Loucy (cell line): ENCODE data around the gene RERE.
A peak's percentile ranks its signal among the peaks of the same experiment; 100 is the strongest.

Experiments
- H2AFZ ChIP-seq: fragments of 200-600 bp; sonication (generic); 2 replicates; pipeline ENCODE4 v1.6.0; 2016; ENCODE audit warnings: antibody characterized with exemption, mild to moderate bottlenecking, low read length, moderate library complexity
- H3F3A ChIP-seq: fragments of 200-600 bp; 2 replicates; pipeline ENCODE4 v1.6.0; 2016; ENCODE audit warnings: antibody characterized with exemption, low read depth, mild to moderate bottlenecking
- H3K27me3 ChIP-seq: fragments of 200-600 bp; sonication (generic); 2 replicates; pipeline ENCODE4 v1.6.1; 2014; ENCODE audit warnings: low read length, mild to moderate bottlenecking; ENCODE audit not compliant: insufficient read depth, poor library complexity, severe bottlenecking
- H3K36me3 ChIP-seq: fragments of 200-600 bp; sonication (generic); 2 replicates; pipeline ENCODE4 v1.6.1; 2016; ENCODE audit warnings: low read length; ENCODE audit not compliant: insufficient read depth
- H3K4me1 ChIP-seq: fragments of 200-600 bp; sonication (generic); 2 replicates; pipeline ENCODE4 v1.5.1; 2014; ENCODE audit warnings: low read length, mild to moderate bottlenecking; ENCODE audit not compliant: insufficient read depth, poor library complexity, severe bottlenecking
- H3K4me2 ChIP-seq: fragments of 200-600 bp; sonication (generic); 2 replicates; pipeline ENCODE4 v1.6.0; 2014; ENCODE audit warnings: antibody characterized with exemption, low read length, low read depth, mild to moderate bottlenecking; ENCODE audit not compliant: poor library complexity, severe bottlenecking
- H3K4me3 ChIP-seq: fragments of 200-600 bp; sonication (generic); 2 replicates; pipeline ENCODE4 v1.5.1; 2014; ENCODE audit warnings: low read length, mild to moderate bottlenecking, mixed read lengths; ENCODE audit not compliant: poor library complexity, severe bottlenecking
- H3K79me2 ChIP-seq: fragments of 200-600 bp; sonication (generic); 2 replicates; pipeline ENCODE4 v1.6.1; 2014; ENCODE audit warnings: low read length; ENCODE audit not compliant: insufficient read depth
- H3K9ac ChIP-seq: fragments of 200-600 bp; sonication (generic); 2 replicates; pipeline ENCODE4 v1.6.0; 2014; ENCODE audit warnings: mild to moderate bottlenecking, low read depth, low read length, moderate library complexity; ENCODE audit not compliant: poor library complexity, severe bottlenecking
- H3K9me2 ChIP-seq: fragments of 200-600 bp; sonication (generic); replicated peaks from 2 replicates; pipeline ENCODE4 v1.6.1; 2016; ENCODE audit warnings: low read depth, low read length, mixed read lengths
- H3K9me3 ChIP-seq: fragments of 200-600 bp; sonication (generic); 2 replicates; pipeline ENCODE4 v1.6.1; 2014; ENCODE audit warnings: mild to moderate bottlenecking, antibody characterized with exemption, low read length, low read depth; ENCODE audit not compliant: insufficient read depth
- H4K20me1 ChIP-seq: fragments of 200-600 bp; sonication (generic); 2 replicates; pipeline ENCODE4 v1.6.0; 2014; ENCODE audit warnings: antibody characterized with exemption, low read length, mild to moderate bottlenecking; ENCODE audit not compliant: insufficient read depth, poor library complexity, severe bottlenecking
- EZH2phosphoT487 ChIP-seq: fragments of 200-600 bp; IDR thresholded peaks from 2 replicates; pipeline ENCODE4 v1.6.1; 2018; ENCODE audit warnings: antibody characterized with exemption, mild to moderate bottlenecking, moderate library complexity, borderline replicate concordance
- TF ChIP-seq, protein P1 (sequence below): fragments of 200-600 bp; sonication (generic); conservative IDR thresholded peaks from 2 replicates; pipeline ENCODE4 v1.5.1; 2014; ENCODE audit warnings: mild to moderate bottlenecking, antibody characterized with exemption, low read length

Gene RERE

DNA sequence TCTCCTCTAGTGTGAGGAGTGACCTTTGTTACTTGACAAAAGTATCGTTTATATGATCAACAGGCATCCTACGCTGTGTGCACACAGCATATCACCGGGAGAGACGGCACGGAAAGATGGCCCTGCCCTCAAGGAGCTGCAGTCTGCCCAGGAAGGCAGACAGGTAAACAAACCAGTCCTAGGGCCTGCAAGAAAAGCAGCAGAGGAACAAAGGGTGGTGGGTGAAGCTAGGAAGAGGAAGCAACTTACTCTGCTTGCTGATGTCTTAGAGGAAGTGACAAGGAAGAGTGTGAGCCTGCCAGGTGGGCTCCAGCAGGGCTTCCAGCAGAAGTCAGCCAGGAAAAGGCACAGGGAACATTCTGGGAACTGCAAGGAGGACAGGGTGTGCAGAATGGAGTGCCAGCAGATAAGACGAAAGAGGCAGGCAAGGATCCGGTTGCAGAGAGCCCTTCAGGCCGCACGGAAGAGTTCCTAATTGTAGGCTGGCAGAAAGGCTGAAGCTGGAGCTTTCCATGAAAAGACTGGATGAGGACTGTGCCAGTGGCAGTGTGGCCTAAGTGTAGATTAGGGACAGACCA is 392.8 kb downstream of the RERE start:
- 0 out of 2 replicates have a peak overlapping the region, but pooled peaks have one; percentile 24 for H2AFZ ChIP-seq
- TF ChIP-seq EZH2phosphoT487 = no peak
- TF ChIP-seq, protein P1, sequence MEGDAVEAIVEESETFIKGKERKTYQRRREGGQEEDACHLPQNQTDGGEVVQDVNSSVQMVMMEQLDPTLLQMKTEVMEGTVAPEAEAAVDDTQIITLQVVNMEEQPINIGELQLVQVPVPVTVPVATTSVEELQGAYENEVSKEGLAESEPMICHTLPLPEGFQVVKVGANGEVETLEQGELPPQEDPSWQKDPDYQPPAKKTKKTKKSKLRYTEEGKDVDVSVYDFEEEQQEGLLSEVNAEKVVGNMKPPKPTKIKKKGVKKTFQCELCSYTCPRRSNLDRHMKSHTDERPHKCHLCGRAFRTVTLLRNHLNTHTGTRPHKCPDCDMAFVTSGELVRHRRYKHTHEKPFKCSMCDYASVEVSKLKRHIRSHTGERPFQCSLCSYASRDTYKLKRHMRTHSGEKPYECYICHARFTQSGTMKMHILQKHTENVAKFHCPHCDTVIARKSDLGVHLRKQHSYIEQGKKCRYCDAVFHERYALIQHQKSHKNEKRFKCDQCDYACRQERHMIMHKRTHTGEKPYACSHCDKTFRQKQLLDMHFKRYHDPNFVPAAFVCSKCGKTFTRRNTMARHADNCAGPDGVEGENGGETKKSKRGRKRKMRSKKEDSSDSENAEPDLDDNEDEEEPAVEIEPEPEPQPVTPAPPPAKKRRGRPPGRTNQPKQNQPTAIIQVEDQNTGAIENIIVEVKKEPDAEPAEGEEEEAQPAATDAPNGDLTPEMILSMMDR = no peak
- H4K20me1 ChIP-seq = peaks cover 37% of the 10 kb centered on the region
- no peaks in the 10 kb centered on the region for H3K9me2 ChIP-seq
- peaks cover 86% of the 10 kb centered on the region for H3K4me1 ChIP-seq
- peaks cover 22% of the 10 kb centered on the region for H3F3A ChIP-seq
- H3K4me2 ChIP-seq = peak overlapping the region; percentile 72
- peaks cover 12% of the 10 kb centered on the region; the same call in 1 of the 2 replicates for H3K36me3 ChIP-seq
- no peaks in the 10 kb centered on the region for H3K9me3 ChIP-seq
- H3K27me3 ChIP-seq = no peaks in the 10 kb centered on the region
- H3K79me2 ChIP-seq = peaks cover 61% of the 10 kb centered on the region
- peak overlapping the region; percentile 74 for H3K4me3 ChIP-seq
- peak overlapping the region; percentile 58 for H3K9ac ChIP-seq

DNA sequence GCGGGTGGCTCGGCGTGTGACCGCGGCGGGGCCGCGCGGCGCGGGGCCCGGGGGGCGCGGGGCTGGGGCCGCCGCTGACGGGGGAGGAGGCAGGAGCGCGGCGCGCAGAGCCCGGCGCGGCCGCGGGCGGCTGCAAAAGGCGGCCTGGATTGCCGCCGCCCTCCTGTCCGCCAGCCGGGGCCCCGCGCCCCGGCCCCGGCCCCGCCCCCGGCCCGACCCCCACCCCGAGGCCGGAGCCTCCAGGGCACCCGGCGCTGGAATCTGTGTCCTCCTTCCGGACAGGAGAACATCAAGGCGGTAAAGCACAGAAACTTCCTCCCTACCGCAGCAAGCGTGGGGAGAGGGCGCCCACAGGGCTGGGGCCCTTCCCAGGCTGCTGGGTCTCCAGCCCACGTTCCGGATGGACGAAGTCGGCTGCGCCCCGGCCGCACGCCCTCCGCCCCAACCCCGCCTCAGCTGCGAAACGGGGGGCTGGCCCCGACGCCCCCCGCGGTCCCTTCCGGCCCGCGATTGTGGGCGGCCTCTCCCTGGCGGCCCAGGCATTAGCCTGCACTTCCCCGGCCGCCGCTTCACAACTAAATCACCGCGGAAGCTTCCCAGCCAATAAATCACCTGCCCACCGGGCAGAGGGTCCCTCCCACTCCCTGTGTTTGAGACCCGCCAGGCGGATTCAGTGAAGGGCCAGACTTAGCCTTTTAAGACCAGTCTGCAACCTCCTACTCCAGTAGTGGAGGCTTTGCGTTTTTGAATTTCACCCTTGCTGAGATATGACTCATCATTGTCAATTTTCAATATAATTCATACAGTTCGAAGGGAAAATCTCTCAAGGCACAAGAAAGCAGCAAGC is 393.5 kb downstream of the RERE start:
- no peak for TF ChIP-seq EZH2phosphoT487
- TF ChIP-seq, protein P1 = no peak
- Histone ChIP-seq H3F3A (peaks cover 22% of the 10 kb centered on the region), H3K36me3 (peaks cover 16% of the 10 kb centered on the region; the same call in 1 of the 2 replicates), H3K4me2 (peak overlapping the region; percentile 91), H3K27me3 (no peaks in the 10 kb centered on the region), H3K9ac (peak overlapping the region; percentile 89), H3K4me1 (peaks cover 86% of the 10 kb centered on the region), H4K20me1 (peaks cover 44% of the 10 kb centered on the region), H3K9me2 (no peaks in the 10 kb centered on the region), H3K4me3 (peak overlapping the region; percentile 90), H3K79me2 (peaks cover 61% of the 10 kb centered on the region), H3K9me3 (no peaks in the 10 kb centered on the region), H2AFZ (peak overlapping the region; percentile 24; the same call in 1 of the 2 replicates)

DNA sequence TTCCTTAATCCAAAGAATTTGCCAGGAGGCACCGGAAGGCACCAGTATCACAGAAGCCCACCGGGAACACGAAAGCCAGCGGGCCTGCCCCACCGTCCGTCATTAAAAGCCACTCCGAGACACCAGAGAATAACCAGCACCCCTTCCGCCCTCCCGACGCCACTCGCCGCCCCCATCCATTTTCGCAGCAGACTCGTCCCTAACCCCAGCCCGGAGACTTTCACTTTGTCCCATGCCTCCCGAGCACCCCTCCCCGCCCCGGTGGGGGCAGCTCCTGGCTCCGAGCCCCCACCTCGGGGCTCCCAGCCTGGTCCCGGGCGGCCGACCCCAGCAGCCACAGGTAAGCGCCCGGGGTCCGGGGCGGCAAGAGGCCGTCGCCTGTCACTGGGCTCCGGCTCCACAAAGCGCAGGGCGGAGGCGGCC is 394.2 kb downstream of the RERE start:
- no peaks in the 10 kb centered on the region for H3K27me3 ChIP-seq
- H2AFZ ChIP-seq = peak overlapping the region; percentile 38; the same call in 1 of the 2 replicates
- H3K9me3 ChIP-seq = no peaks in the 10 kb centered on the region
- H3K4me3 ChIP-seq = peak overlapping the region; percentile 90
- no peaks in the 10 kb centered on the region for H3K9me2 ChIP-seq
- TF ChIP-seq EZH2phosphoT487 = no peak
- TF ChIP-seq, protein P1 = no peak
- peak overlapping the region; percentile 91 for H3K4me2 ChIP-seq
- peaks cover 21% of the 10 kb centered on the region for H3F3A ChIP-seq
- peaks cover 86% of the 10 kb centered on the region for H3K4me1 ChIP-seq
- peaks cover 51% of the 10 kb centered on the region for H4K20me1 ChIP-seq
- peak overlapping the region; percentile 89 for H3K9ac ChIP-seq
- H3K79me2 ChIP-seq = peaks cover 65% of the 10 kb centered on the region
- H3K36me3 ChIP-seq = peaks cover 16% of the 10 kb centered on the region; the same call in 1 of the 2 replicates
